HG03175 (cell line): Measurements from ENCODE around the gene PDE11A.
"Not testable (repeated sequence)": the region's sequence is repeated elsewhere in the genome, so short reads cannot be mapped to it uniquely, and the experiment has no call there.

Experiments
- ATAC-seq: cut with Tn5 transposase; IDR thresholded peaks from one replicate; pipeline ENCODE4 v1.9.1; 2021; ENCODE audit warnings: mild to moderate bottlenecking, moderate library complexity; ENCODE audit not compliant: unreplicated experiment

The PDE11A gene

DNA sequence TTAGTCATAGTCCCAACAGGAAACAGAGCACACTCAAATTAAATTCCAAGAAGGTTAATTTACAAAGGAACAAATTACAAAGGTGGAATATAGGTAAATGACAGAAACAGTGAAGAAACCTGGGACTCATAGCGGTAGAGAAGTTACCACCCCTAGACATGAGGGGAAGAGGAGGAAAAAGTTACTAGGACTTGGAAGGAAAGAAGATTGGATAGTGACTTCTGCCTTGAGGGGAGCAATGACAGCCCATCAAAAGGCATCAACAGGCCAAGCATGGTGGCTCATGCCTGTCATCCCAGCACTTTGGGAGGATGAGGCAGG is 2.4 kb upstream of the PDE11A start:
- ATAC-seq: no peak

DNA sequence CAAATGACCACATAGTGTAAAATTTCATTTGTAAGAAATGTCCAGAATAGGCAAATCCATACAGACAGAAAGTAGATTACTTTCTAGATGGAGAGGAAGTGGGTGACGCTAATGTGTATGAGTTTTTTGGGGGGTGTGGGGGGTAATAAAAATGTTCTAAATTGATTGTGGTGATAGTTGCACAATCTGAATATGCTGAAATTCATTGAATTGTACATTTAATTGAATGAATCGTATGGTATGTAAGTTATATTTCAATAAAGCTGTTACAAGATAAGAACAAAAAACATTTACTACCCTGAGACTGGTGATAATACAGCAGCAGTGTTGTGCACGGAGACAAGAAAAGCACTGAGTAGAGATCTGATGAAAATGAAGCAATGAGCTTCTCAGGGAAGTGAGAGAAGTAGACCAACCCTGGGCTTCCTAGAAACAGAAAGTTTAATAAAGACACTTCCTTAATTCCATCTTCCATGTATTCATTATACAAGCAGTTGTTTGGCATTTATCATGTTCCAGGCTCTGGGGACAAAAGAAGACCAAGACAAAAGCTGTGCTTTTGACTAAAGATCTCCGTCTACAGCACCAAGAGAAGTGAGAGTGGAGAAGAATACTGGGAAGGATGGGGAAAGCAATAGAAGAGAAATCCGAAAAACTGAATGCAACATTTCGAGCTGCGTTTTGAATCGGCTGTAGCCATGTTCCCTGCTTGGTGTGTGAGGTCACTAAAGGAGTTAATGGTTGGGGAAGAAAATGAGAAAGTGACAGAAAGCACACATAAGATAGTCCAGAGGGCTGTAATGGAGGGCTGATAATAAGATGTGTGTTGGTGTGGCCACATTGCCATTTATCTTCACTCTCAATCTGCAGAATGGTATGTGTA is 1.8 kb upstream of the PDE11A start:
- ATAC-seq: no peak

GRCh38 chr2:178072000-178072382 is 586 bp downstream of the PDE11A start:
- ATAC-seq: no peak

DNA sequence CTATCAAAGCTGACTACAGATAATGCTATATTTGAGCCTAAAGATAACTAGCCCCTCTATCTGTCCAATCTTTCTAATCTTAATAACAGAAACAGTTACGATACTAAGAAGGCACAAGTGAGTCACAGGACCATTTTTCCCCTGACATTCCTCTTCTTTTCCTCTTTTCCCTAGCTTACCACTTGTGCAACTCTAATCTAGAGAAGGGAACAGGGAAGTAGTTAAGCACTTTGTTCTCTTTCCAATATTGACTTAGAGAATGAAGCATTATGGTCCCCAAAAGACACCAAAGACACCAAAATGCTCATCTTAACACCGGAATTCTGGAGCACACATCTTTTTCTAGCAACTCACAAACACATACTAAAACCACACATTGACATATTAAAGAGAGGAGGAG is 1.8 kb downstream of the PDE11A start:
- ATAC-seq: no peak

GRCh38 chr2:178069551-178069950 is 3.0 kb downstream of the PDE11A start:
- ATAC-seq: no peak

DNA sequence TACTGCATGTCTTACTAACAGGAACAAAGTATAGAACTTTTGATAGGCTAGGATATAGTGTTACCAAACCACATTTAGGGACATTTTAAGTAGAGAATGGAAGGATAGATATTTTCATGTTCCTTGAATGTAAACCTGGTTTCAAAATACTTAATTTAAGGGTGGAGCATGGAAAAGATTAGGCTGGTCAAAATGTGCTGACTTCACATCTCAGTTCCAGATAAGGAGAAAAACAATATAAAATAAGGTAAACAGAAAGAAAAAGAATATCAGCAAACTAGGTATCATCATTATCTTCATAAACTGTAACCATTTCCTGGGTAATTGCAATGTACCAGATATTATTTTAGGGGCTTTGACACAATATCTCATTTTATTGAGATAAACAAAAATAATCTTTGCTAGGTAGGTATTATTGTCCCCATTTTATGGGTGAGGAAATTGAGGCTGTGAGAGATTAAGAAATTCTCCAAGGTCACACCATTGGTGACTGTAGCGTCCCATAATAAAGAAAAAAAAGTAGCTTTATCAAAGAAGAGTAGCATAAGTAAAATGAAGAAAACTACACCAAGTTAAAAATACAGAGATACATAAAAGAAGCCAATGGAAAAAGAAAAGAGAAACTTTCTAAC is 3.6 kb downstream of the PDE11A start:
- ATAC-seq: no peak

GRCh38 chr2:178066890-178067669 is 5.5 kb downstream of the PDE11A start:
- no peak for ATAC-seq

- ATAC-seq: no peak
These were observed 6.3 kb downstream of the PDE11A start for GRCh38 chr2:178066324-178066723.

DNA sequence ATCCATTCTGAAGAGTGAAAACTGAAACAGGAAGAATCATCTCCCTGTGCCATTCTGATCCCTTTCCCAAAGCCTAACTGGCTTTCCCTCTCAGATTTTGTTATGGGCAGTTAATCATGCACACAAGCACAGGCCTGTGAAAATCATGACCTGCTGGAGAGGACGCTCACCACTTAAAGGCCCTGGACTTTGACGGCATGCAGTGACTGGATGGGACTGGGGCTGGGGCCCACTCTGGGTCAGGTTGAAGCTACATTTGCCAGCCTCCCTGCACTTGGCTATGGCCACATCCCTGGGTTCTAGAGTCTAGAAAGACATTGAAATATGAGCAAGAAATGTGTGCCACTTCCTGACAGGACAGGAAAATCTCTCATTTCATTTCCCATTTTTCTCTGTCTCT is 12.9 kb downstream of the PDE11A start:
- ATAC-seq: no peak

DNA sequence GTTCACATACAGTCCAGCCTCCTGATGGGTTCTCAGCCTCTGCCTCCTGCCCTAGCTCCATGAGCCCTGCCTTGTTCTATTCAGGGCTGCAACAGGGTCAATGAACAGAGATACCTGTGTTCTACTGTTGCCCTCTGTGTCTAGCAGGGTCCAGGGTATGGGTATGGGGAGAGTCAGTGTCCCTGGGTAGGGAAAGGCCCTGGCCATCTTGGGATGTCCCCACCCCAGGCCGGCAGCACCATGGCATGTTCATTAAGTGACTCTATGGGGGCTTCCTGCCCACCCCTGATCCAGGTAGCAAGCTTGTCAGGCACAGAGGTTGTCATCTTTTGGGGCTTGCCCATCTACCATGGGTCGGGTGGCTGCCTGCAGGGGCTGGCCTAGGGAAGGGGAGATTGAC is 13.5 kb downstream of the PDE11A start:
- no peak for ATAC-seq

GRCh38 chr2:178057179-178057680 is 15.3 kb downstream of the PDE11A start:
- no peak for ATAC-seq

DNA sequence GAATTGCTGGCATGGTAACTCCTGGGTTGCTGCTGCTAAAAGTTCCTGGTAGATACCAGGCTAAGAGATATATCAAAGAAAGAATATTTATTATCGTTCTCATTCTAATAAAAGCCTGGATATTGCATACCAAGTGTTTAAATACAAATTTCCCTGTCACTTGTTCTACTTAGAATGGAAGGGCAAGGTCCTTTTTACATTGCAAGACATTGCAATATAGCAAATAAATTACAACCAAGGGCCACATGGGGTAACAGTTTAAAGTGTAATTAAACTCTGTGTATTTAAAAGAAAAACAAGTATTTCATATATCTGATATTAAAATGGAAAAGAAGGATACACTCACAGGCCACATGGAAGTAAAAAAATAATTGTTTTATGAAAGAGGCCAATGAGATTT is 16.2 kb downstream of the PDE11A start:
- no peak for ATAC-seq

DNA sequence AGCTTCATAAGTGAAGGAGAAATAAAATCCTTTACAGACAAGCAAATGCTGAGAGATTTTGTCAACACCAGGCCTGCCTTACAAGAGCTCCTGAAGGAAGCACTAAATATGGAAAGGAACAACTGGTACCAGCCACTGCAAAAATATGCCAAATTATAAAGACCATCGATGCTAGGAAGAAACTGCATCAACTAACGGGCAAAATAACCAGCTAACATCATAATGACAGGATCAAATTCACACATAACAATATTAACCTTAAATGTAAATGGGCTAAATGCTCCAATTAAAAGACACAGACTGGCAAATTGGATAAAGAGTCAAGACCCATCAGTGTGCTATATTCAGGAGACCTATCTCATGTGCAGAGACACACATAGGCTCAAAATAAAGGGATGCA is 21.3 kb downstream of the PDE11A start:
- ATAC-seq: not testable (repeated sequence)

GRCh38 chr2:178047391-178047790 is 25.2 kb downstream of the PDE11A start:
- ATAC-seq: no peak

DNA sequence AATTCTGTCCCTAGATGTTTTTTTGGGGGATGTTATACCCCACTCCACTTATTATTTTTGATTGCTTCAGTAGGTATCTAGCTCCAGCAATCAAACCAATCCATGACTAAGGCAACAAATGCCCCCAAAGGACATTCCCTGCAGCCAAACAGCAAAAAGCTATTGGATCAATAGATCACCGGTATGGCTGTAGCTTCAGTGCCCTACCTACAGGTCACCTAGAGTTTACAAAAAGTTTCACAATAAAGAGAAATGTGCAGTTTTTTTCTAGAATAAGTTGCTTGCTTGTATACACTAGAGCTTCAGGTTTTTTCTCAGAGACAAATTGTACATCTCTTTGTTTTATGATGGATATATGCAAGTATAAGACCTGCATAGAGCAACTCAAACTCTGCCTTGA is 27.7 kb downstream of the PDE11A start:
- ATAC-seq: no peak

- ATAC-seq: no peak
These were observed 29.3 kb downstream of the PDE11A start for GRCh38 chr2:178043266-178043665.

DNA sequence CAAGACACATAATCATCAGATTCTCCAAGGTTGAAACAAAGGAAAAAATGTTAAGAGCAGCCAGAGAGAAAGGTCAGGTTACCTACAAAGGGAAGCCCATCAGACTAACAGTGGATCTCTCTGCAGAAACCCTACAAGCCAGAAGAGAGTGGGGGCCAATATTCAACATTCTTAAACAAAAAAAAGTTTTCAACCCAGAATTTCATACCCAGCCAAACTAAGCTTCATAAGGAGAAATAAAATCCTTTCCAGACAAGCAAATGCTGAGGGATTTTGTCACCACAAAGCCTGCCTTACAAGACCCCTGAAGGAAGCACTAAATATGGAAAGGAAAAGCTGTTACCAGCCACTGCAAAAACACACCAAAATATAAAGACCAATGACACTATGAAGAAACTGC is 39.0 kb downstream of the PDE11A start:
- not testable (repeated sequence) for ATAC-seq

- no peak for ATAC-seq
These were observed 43.2 kb downstream of the PDE11A start for GRCh38 chr2:178029342-178029741.

DNA sequence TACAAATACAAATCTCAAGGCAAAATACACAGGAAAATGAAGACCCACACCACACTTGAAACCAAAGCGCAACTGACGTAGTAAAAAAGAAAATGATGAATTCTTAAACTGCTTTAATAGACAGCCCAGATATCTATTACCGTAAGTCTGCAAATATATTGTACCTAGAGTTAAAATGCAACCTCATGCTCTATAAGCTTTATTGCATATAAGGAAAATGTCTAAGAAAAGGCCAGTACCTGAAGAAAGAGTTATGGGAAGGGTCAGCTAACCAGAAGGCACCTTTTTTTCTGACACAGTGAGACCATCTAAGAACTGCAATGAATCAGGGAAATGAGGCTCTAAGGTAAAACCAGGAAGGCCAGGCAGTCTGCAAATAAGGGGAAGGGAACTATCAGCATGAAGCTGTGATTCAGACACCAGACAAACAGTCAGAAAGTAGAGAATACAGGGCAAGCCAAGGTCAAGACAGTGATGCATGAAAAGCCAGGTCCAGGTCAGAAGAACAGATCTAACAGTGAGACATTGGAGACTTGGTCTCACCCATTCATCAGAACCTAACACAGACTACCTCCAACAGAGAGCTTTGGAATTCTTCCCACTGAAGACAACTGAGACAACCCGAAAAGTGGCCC is 46.9 kb downstream of the PDE11A start:
- no peak for ATAC-seq

DNA sequence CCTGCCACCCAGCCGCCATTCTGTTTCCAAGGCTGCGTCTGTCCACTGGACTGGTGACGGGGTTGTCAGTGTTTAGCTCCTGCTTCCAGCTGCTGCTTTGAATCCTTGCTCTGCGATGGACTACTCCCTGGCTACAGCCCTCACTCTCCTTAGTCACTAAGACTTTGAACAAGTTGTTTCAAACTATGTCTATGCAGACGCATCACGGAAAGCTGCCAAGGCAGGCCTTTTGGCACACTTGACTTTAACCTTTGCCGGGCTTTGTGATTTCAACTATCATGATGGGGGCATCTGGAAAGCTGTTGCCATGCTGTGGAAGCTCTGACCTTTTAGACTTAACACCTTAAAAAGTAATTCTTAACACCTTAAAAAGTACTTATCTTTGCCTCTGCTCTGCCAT is 54.4 kb downstream of the PDE11A start:
- ATAC-seq: no peak

DNA sequence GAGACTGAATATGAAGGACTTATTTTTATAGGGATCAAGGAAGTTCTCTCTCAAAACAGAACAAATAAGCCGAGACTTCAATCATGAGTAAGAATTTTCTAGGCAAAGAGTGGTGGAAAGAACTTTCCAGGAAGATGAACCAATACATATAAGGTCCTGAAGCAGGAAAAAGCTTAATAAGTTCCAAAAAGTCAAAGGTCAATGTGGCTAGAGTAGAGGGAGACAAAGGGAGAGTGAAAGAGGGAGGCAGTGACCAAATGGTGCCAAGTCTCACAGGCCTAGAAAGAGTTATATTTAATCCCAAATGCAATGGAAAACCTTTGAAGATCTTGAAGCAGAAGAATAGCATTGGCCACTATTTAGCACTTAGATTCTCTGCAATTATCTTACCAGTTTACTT is 56.0 kb downstream of the PDE11A start:
- no peak for ATAC-seq
